Central memory CD8-positive, alpha-beta T cell (primary cell): Measurements from ENCODE around the gene KRTAP5-4.
"Not testable (repeated sequence)": the region's sequence is repeated elsewhere in the genome, so short reads cannot be mapped to it uniquely, and the experiment has no call there.

Experiments
- ATAC-seq: fragments of 150-1000 bp; cut with Tn5 transposase; replicated peaks from 2 replicates; pipeline ENCODE4 v1.10.0; 2022; ENCODE audit warnings: mild to moderate bottlenecking, moderate FRiP score, moderate number of reproducible peaks; ENCODE audit not compliant: poor library complexity, severe bottlenecking; ENCODE audit errors: extremely low read depth
- DNase-seq, 2 donors: peaks; one replicate each; pipeline ENCODE4 v3.0.0; 2021; ENCODE audit warnings: low spot score in 2 of 2
- H3K27ac Mint-ChIP-seq: one replicate; pipeline ENCODE4 v1.8.0; 2022; ENCODE audit warnings: low read depth, mild to moderate bottlenecking, moderate library complexity, mixed read lengths
- H3K27me3 Mint-ChIP-seq: one replicate; pipeline ENCODE4 v1.8.0; 2022; ENCODE audit warnings: mixed read lengths
- H3K36me3 Mint-ChIP-seq: one replicate; pipeline ENCODE4 v1.8.0; 2022; ENCODE audit warnings: mild to moderate bottlenecking, moderate library complexity, mixed read lengths; ENCODE audit not compliant: insufficient read depth
- H3K4me1 Mint-ChIP-seq: one replicate; pipeline ENCODE4 v1.8.0; 2022; ENCODE audit warnings: mixed read lengths
- H3K4me3 Mint-ChIP-seq: one replicate; pipeline ENCODE4 v1.8.0; 2022; ENCODE audit warnings: mild to moderate bottlenecking, moderate library complexity, mixed read lengths
- H3K9me3 Mint-ChIP-seq: one replicate; pipeline ENCODE4 v1.8.0; 2022; ENCODE audit warnings: mixed read lengths

The KRTAP5-4 gene

GRCh38 chr11:1584661-1585370 is 37.1 kb downstream of the KRTAP5-4 start, which contains the start of gene KRTAP5-1:
Gene KRTAP5-1 (minus strand): TSS chr11:1585283. CDS start chr11:1585249, 34 bp downstream.
- not testable (repeated sequence) for ATAC-seq, H3K36me3 Mint-ChIP-seq, H3K4me3 Mint-ChIP-seq, H3K27me3 Mint-ChIP-seq, H3K27ac Mint-ChIP-seq, H3K9me3 Mint-ChIP-seq, DNase-seq
- peaks cover 21% of the 10 kb centered on the region for H3K4me1 Mint-ChIP-seq

DNA sequence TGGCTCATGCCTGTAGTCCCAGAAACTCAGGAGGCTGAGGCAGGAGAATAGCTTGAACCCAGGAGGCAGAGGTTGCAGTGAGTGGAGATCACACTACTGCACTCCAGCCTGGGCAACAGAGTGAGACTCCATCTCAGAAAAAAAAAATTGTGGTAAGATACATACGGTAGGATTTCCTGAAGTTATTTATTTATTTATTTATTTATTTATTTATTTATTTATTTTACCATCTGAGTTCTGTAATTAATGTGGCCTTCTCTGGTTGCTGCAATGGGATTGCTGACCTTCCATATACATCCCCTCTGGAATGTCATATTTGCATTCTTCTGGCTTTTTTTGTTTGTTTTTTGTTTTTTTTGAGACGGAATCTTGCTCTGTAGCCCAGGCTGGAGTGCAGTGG is 39.0 kb downstream of the KRTAP5-4 start:
- not testable (repeated sequence) for ATAC-seq, H3K4me1 Mint-ChIP-seq, H3K36me3 Mint-ChIP-seq, H3K9me3 Mint-ChIP-seq, H3K4me3 Mint-ChIP-seq, DNase-seq, H3K27me3 Mint-ChIP-seq, H3K27ac Mint-ChIP-seq

DNA sequence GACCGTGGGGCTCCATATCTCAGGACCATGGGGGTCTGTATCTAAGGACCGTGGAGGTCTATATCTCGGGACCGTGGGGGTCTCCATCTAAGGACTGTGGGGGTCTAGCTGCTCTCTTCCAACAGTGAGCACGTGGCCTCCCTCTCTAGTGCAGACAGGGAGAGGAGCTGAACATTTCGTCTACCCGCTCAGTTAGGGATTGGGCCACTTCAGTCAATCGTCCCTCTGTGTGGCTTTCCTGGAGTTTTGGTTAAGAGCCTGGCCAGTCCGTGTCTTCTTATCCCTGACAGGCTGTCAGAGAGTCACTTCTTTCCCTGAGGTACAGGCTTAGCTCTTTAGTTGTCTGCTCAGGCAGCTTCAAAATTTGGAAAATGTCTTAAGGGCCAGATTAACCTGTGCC is 40.0 kb downstream of the KRTAP5-4 start:
- Mint-ChIP-seq H3K27ac (no peak overlapping the region), H3K4me1 (peaks cover 7% of the 10 kb centered on the region), H3K36me3 (no peaks in the 10 kb centered on the region), H3K4me3 (no peak overlapping the region), H3K9me3 (no peaks in the 10 kb centered on the region), H3K27me3 (no peaks in the 10 kb centered on the region)
- DNase-seq (no peak), ATAC-seq (no peak)

DNA sequence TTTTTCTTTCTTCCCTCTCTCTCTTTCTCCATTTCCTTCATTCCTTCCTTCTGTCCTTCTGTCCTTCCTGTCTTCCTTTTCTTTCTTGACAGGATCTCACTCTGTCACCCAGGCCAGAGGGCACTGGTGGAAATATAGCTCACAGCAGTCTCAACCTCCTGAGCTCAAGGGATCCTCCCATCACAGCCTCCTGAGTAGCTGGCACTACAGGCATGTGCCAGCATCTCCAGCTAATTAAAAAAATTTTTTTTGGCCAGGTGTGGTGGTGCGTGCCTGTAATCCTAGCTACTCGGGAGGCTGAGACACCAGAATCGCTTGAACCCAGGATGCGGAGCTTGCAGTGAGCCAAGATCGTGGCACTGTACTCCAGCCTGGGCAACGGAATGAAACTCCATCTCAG is 45.1 kb downstream of the KRTAP5-4 start:
- H3K27ac Mint-ChIP-seq = no peak overlapping the region
- no peaks in the 10 kb centered on the region for H3K27me3 Mint-ChIP-seq
- peaks cover 11% of the 10 kb centered on the region for H3K4me1 Mint-ChIP-seq
- peaks cover 12% of the 10 kb centered on the region for H3K36me3 Mint-ChIP-seq
- DNase-seq = no peak
- H3K4me3 Mint-ChIP-seq = no peak overlapping the region
- H3K9me3 Mint-ChIP-seq = no peaks in the 10 kb centered on the region
- ATAC-seq = no peak

DNA sequence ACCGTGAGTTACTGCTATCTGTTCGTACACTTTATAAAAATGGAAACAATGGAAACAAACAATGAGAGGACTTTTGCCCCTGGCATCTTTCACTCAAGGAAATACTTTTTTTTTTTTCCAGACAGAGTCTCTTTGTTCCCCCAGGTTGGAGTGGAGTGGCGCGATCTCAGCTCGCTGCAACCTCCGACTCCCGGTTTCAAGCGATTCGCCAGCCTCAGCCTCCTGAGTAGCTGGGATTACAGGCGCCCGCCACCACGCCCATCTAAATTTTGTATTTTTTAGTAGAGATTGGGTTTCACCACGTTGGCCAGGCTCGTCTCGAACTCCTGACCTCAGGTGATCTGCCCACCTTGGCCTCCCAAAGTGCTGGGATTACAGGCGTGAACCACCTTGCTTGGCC is 46.2 kb downstream of the KRTAP5-4 start:
- H3K9me3 Mint-ChIP-seq, H3K27ac Mint-ChIP-seq, DNase-seq, H3K27me3 Mint-ChIP-seq, ATAC-seq: not testable (repeated sequence)
- Mint-ChIP-seq H3K4me3 (peak overlapping the region; percentile 88), H3K36me3 (peaks cover 15% of the 10 kb centered on the region), H3K4me1 (peaks cover 11% of the 10 kb centered on the region)

DNA sequence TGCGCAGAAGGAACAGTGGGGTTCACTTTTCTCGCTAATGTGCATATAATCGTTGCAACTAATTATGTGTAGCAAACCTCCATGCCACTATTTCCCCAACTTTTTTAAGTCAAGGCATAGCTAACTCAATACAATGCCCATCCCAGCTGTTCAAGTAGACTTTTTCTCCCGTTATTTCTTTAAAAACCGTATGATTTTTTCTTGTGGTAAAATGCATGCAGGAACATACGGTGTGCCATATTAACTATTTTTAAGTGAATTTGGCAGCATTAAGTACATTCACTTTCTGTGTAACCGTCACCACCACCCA is 47.0 kb downstream of the KRTAP5-4 start:
- DNase-seq (no peak), ATAC-seq (no peak)
- H3K9me3 Mint-ChIP-seq = no peaks in the 10 kb centered on the region
- no peak overlapping the region for H3K27ac Mint-ChIP-seq
- peak overlapping the region; percentile 88 for H3K4me3 Mint-ChIP-seq
- peaks cover 19% of the 10 kb centered on the region for H3K36me3 Mint-ChIP-seq
- H3K27me3 Mint-ChIP-seq = no peaks in the 10 kb centered on the region
- peaks cover 11% of the 10 kb centered on the region for H3K4me1 Mint-ChIP-seq

DNA sequence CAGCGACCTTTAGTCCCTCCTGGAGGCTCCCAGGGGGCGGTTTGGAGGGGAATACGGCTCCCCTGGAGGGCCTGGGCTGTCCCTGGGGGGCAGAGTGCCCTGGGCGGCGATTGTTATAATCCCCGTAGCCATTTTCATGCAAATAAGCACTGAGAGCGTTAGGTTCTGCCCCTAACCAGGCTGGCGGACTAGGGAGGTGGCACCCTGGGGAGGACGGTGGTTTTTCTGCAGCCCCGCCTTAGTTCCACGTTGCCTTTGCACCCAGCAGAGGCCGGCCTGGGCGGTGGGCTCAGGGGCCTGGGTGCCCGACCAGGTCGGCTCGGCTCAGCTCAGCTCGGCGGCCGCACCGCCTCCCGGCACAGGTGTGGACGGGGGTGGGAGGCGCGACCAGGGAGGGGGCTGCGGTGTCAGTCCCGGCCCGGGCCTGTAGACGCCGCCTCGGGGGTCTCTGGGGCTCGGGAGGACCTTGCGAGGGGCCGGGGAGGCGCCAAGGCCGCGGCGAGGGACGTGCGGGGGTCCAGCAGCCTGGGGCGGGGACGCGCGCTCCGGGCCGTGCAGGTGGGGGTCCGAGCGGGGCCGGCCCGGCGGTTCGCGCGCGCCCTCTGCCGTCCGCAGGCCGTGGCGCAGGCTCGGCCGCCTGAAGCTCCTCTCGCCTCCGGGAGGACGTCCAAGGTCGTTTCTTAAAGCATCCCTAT is 47.6 kb downstream of the KRTAP5-4 start:
- DNase-seq (peak in 1 of 2 donors; percentile 57), ATAC-seq (peak; percentile 50)
- Mint-ChIP-seq H3K27ac (peak overlapping the region; percentile 93), H3K4me3 (peak overlapping the region; percentile 88), H3K9me3 (no peaks in the 10 kb centered on the region), H3K4me1 (peaks cover 16% of the 10 kb centered on the region), H3K27me3 (no peaks in the 10 kb centered on the region), H3K36me3 (peaks cover 23% of the 10 kb centered on the region)

DNA sequence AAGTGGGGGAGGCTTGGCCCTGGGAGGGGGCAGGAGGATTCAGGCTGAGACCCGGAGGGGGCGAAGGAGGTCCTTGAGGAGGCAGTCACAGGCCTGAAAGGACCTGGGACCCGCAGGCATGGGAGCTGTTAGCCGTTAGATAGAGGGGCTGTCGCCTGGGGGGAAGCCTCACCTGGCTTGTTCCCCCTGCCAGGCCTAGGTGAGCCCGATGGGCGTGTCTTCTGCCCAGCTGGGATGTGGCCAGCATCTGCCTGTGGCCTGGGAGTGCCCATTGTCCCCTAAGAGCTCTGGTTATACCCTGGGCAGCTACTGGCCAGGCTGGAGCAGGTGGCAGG is 48.1 kb downstream of the KRTAP5-4 start:
- Mint-ChIP-seq H3K4me1 (peaks cover 21% of the 10 kb centered on the region), H3K36me3 (peaks cover 25% of the 10 kb centered on the region), H3K4me3 (peak overlapping the region; percentile 88), H3K9me3 (no peaks in the 10 kb centered on the region), H3K27ac (peak overlapping the region; percentile 93), H3K27me3 (no peaks in the 10 kb centered on the region)
- no peak for DNase-seq
- no peak for ATAC-seq

- no peaks in the 10 kb centered on the region for H3K9me3 Mint-ChIP-seq
- no peaks in the 10 kb centered on the region for H3K27me3 Mint-ChIP-seq
- H3K27ac Mint-ChIP-seq = peak overlapping the region; percentile 93
- peaks cover 27% of the 10 kb centered on the region for H3K4me1 Mint-ChIP-seq
- peak in 1 of 2 donors; percentile 38 for DNase-seq
- peak; percentile 12 for ATAC-seq
- peak overlapping the region; percentile 88 for H3K4me3 Mint-ChIP-seq
- H3K36me3 Mint-ChIP-seq = peaks cover 31% of the 10 kb centered on the region
Observed at GRCh38 chr11:1573077-1573902, 48.6 kb downstream of the KRTAP5-4 start.

DNA sequence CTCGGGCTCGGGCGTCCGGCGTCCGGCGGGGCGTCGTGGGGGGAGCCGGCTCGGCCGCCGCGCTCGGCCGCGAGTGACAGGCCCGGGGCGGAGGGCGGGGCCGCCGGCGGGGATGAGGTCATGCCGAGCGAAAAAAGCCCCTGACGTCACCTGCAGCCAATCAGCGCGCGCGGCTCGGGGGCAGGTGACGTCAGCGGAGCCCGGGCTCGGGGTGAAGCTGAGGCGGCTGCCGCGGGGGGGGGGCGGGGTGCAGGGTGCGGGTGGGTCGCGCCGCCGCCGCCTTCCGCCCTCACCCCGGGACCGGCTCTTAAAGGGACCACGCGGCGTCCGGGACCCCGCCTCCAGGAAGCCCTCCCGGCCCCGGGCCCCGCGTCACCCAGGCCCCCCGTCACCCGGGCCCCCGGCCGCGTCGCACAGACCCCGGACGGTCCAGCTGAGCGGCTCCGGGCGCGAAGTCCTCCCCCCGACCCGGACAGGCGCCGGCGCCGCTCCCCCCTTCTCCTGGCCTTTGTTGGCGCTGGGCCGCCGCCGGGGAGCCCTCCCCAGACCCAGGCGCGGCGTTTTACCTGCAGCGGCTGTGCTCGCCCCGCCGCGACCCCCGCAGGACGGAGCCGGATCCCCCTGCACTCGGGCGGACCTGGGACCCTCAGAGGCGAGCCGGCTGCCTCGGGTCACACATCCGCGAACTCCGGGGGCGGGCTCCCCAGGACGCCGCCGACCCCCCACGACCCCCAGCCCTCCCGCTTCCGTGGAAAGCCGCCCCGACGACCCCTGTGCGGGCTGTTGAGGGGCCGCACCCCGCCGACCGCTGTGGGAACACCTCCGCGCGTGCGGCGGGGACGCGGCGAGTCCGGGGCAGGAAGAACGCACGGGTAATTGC is 49.5 kb downstream of the KRTAP5-4 start, which contains the start of gene DUSP8:
DUSP8 (minus strand) TSS at position 75 of the 880 bp plus-strand sequence. CDS start 6,445 bp downstream, outside the sequence.
- DNase-seq (peak; percentile 91 to 93), ATAC-seq (peak; percentile 45)
- Mint-ChIP-seq H3K27ac (peak within 1 kb of the TSS; percentile 93), H3K36me3 (peaks cover 34% of the 10 kb centered on the region), H3K27me3 (no peaks in the 10 kb centered on the region), H3K9me3 (no peaks in the 10 kb centered on the region), H3K4me3 (peak within 1 kb of the TSS; percentile 88), H3K4me1 (peaks cover 34% of the 10 kb centered on the region)

DNA sequence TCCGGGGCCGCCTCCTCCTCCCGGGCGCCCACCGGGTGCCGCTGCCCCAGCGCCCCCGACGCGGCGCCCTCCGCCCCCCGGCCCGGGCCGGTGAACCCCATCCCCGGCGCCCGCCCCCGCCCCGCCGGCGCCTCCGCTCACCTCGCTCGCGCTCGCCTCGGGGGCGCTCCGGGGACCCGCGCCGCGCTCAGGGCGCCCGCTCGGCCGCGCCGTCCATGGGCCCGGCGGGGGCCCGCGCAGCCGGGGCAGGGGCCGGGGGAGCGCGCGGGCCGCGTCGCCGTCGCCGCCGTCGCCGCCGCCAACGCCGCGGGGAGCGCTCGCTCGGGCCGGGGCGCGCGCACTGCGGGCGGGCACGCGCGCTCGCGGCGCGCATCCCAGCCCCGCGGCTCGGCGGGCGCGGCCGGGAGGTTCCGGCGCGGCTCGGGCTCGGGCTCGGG is 50.2 kb downstream of the KRTAP5-4 start:
- ATAC-seq = no peak

More for the DNA sequence above, 50.2 kb downstream of the KRTAP5-4 start:
- Mint-ChIP-seq H3K27ac (no peak overlapping the region), H3K4me3 (no peak overlapping the region), H3K9me3 (no peaks in the 10 kb centered on the region), H3K36me3 (peaks cover 40% of the 10 kb centered on the region), H3K27me3 (no peaks in the 10 kb centered on the region), H3K4me1 (peaks cover 41% of the 10 kb centered on the region)
- no peak for DNase-seq
